Osteoblast (primary cell): ENCODE data around the gene ANKAR. TPM values are rescaled to one million over a fixed set of nuclear protein-coding genes. Genes with fewer than 3 reads are reported as not detected.
"Not testable (repeated sequence)": the region's sequence is repeated elsewhere in the genome, so short reads cannot be mapped to it uniquely, and the experiment has no call there.

Experiments
- DNase-seq: peaks from one replicate; pipeline ENCODE4 v3.0.0; 2011; ENCODE audit warnings: low spot score, mixed read lengths; ENCODE audit not compliant: insufficient read length; ENCODE audit errors: missing footprints
- H2AFZ ChIP-seq: 2 replicates; pipeline ENCODE4 v1.6.0; 2011; ENCODE audit warnings: mild to moderate bottlenecking, low read length
- H3K27ac ChIP-seq: 2 replicates; pipeline ENCODE4 v1.5.1; 2011; ENCODE audit warnings: mild to moderate bottlenecking, low read depth, low read length, moderate library complexity
- H3K27me3 ChIP-seq: 2 replicates; pipeline ENCODE4 v1.6.0; 2012; ENCODE audit warnings: mild to moderate bottlenecking, control low read depth, inconsistent platforms, low read length, moderate library complexity; ENCODE audit not compliant: insufficient read depth
- H3K36me3 ChIP-seq: 2 replicates; pipeline ENCODE4 v1.5.1; 2011; ENCODE audit warnings: mild to moderate bottlenecking, low read length, control low read depth, moderate library complexity; ENCODE audit not compliant: insufficient read depth
- H3K4me1 ChIP-seq: 2 replicates; pipeline ENCODE4 v1.5.1; 2011; ENCODE audit warnings: mild to moderate bottlenecking, low read length, control low read depth, moderate library complexity; ENCODE audit not compliant: insufficient read depth
- H3K4me2 ChIP-seq: 2 replicates; pipeline ENCODE4 v1.6.0; 2011; ENCODE audit warnings: mild to moderate bottlenecking, low read length; ENCODE audit not compliant: insufficient read depth
- H3K4me3 ChIP-seq: fragments of 200-600 bp; sonication (generic); 3 replicates; pipeline ENCODE4 v1.5.1; 2012; ENCODE audit warnings: mild to moderate bottlenecking, low read length, inconsistent platforms; ENCODE audit not compliant: insufficient read depth
- H3K79me2 ChIP-seq: 2 replicates; pipeline ENCODE4 v1.6.0; 2012; ENCODE audit warnings: mild to moderate bottlenecking, low read length, control low read depth, inconsistent platforms; ENCODE audit not compliant: insufficient read depth
- H3K9me3 ChIP-seq: 2 replicates; pipeline ENCODE4 v1.5.1; 2011; ENCODE audit warnings: low read depth, low read length, control low read depth
- H4K20me1 ChIP-seq: 2 replicates; pipeline ENCODE4 v1.6.0; 2012; ENCODE audit warnings: mild to moderate bottlenecking, low read length, control low read depth; ENCODE audit not compliant: insufficient read depth
- total RNA-seq: library from RNA; depleted of rRNA; stranded (reverse); fragments of >200 nt; gene quantifications from 2 replicates; pipeline ENCODE4 v1.2.3, GENCODE V29; 2012
- TF ChIP-seq, protein P1 (sequence below): IDR thresholded peaks from 2 replicates; pipeline ENCODE4 v1.5.1; 2011; ENCODE audit warnings: mild to moderate bottlenecking, low read depth, low read length, moderate library complexity; ENCODE audit errors: extremely low read depth

ANKAR gene
- total RNA-seq, 1 donor, result 14.1 TPM

GRCh38 chr2:189646521-189646920 is 27.9 kb upstream of the ANKAR start:
- H3K9me3 ChIP-seq, result no peaks in the 10 kb centered on the region
- no peaks in the 10 kb centered on the region for H3K79me2 ChIP-seq
- H2AFZ ChIP-seq, result no peak overlapping the region
- H3K36me3 ChIP-seq, result no peaks in the 10 kb centered on the region
- peaks cover 5% of the 10 kb centered on the region for H3K4me1 ChIP-seq
- no peak overlapping the region for H3K27ac ChIP-seq
- no peaks in the 10 kb centered on the region for H4K20me1 ChIP-seq
- TF ChIP-seq, protein P1, sequence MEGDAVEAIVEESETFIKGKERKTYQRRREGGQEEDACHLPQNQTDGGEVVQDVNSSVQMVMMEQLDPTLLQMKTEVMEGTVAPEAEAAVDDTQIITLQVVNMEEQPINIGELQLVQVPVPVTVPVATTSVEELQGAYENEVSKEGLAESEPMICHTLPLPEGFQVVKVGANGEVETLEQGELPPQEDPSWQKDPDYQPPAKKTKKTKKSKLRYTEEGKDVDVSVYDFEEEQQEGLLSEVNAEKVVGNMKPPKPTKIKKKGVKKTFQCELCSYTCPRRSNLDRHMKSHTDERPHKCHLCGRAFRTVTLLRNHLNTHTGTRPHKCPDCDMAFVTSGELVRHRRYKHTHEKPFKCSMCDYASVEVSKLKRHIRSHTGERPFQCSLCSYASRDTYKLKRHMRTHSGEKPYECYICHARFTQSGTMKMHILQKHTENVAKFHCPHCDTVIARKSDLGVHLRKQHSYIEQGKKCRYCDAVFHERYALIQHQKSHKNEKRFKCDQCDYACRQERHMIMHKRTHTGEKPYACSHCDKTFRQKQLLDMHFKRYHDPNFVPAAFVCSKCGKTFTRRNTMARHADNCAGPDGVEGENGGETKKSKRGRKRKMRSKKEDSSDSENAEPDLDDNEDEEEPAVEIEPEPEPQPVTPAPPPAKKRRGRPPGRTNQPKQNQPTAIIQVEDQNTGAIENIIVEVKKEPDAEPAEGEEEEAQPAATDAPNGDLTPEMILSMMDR, result no peak
- no peak overlapping the region for H3K4me2 ChIP-seq
- no peaks in the 10 kb centered on the region for H3K27me3 ChIP-seq
- DNase-seq, result no peak
- H3K4me3 ChIP-seq, result no peak overlapping the region

DNA sequence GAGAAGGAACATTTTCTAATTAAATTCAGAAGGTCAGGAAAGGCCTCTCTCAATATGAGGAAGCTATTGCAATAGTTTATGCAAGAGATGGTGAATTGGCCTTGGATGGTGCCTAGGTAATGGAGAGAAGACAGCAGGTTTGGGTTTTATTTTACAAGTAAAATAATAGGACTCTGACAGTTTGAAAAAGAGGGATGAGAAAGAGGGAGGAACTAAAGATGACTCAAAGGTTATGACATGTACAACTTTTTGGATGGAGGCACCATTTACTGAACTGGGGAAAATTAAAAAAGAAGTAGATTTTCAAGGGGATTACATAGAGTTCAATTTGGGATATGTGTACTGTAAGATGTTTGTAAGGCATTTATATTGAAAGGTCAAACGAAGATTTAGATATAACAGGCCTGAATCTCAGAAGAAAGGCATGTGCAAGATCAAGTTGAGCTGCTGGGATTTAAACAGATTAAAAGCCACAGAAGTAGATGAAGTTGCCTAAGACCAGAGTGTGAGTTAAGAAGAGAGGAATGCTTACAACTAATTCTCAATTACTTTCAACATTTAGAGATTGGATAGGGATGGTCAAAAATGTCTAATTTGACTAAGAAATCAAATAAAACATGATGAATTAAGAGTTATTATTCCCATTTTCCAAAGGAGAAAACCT is 25.5 kb upstream of the ANKAR start:
- H3K9me3 ChIP-seq, result no peaks in the 10 kb centered on the region
- no peaks in the 10 kb centered on the region for H3K27me3 ChIP-seq
- peaks cover 5% of the 10 kb centered on the region for H3K4me1 ChIP-seq
- H3K79me2 ChIP-seq, result no peaks in the 10 kb centered on the region
- TF ChIP-seq, protein P1, result no peak
- H4K20me1 ChIP-seq, result no peaks in the 10 kb centered on the region
- peak; percentile 77 for DNase-seq
- no peaks in the 10 kb centered on the region for H3K36me3 ChIP-seq
- H3K4me3 ChIP-seq, result no peak overlapping the region
- no peak overlapping the region for H3K27ac ChIP-seq
- no peak overlapping the region for H3K4me2 ChIP-seq
- H2AFZ ChIP-seq, result no peak overlapping the region

GRCh38 chr2:189651284-189651683 is 23.2 kb upstream of the ANKAR start:
- H3K27ac ChIP-seq, result no peak overlapping the region
- no peaks in the 10 kb centered on the region for H4K20me1 ChIP-seq
- H3K79me2 ChIP-seq, result no peaks in the 10 kb centered on the region
- TF ChIP-seq, protein P1, result no peak
- peaks cover 5% of the 10 kb centered on the region for H3K4me1 ChIP-seq
- no peak overlapping the region for H3K4me2 ChIP-seq
- no peak for DNase-seq
- no peaks in the 10 kb centered on the region for H3K36me3 ChIP-seq
- no peak overlapping the region for H3K4me3 ChIP-seq
- no peaks in the 10 kb centered on the region for H3K27me3 ChIP-seq
- no peaks in the 10 kb centered on the region for H3K9me3 ChIP-seq
- no peak overlapping the region for H2AFZ ChIP-seq

GRCh38 chr2:189653464-189653863 is 21.0 kb upstream of the ANKAR start:
- H3K27me3 ChIP-seq, H3K9me3 ChIP-seq, H3K4me3 ChIP-seq, H4K20me1 ChIP-seq, H2AFZ ChIP-seq, H3K27ac ChIP-seq, H3K79me2 ChIP-seq, H3K36me3 ChIP-seq, DNase-seq, H3K4me2 ChIP-seq: not testable (repeated sequence)
- peaks cover 12% of the 10 kb centered on the region for H3K4me1 ChIP-seq
